Parathyroid adenoma (tissue), 2 donors: Measurements from ENCODE around the gene SGCA.

Experiments used
- H2AFZ ChIP-seq: fragments of 300-600 bp; sonication (generic); one replicate; pipeline ENCODE4 v1.7.0; 2017; ENCODE audit warnings: antibody characterized with exemption, mild to moderate bottlenecking
- H3K27ac ChIP-seq: fragments of 300-600 bp; sonication (generic); one replicate; pipeline ENCODE4 v1.7.0; 2017
- H3K27me3 ChIP-seq: fragments of 300-600 bp; sonication (generic); one replicate; pipeline ENCODE4 v1.7.0; 2017; ENCODE audit warnings: low read length; ENCODE audit not compliant: control insufficient read depth, insufficient read depth
- H3K36me3 ChIP-seq: fragments of 300-600 bp; sonication (generic); one replicate; pipeline ENCODE4 v1.7.0; 2017; ENCODE audit warnings: low read length; ENCODE audit not compliant: control insufficient read depth, insufficient read depth
- H3K4me1 ChIP-seq: fragments of 300-600 bp; sonication (generic); one replicate; pipeline ENCODE4 v1.7.0; 2017; ENCODE audit warnings: control low read depth
- H3K4me2 ChIP-seq: fragments of 300-600 bp; sonication (generic); one replicate; pipeline ENCODE4 v1.7.0; 2017; ENCODE audit warnings: low read length
- H3K4me3 ChIP-seq: fragments of 300-600 bp; sonication (generic); one replicate; pipeline ENCODE4 v1.7.0; 2017; ENCODE audit warnings: low read depth, low read length
- H3K79me2 ChIP-seq: fragments of 300-600 bp; sonication (generic); one replicate; pipeline ENCODE4 v1.7.0; 2017; ENCODE audit warnings: control low read depth
- H3K9ac ChIP-seq: fragments of 300-600 bp; sonication (generic); one replicate; pipeline ENCODE4 v1.7.0; 2017; ENCODE audit warnings: mild to moderate bottlenecking
- H3K9me3 ChIP-seq: fragments of 300-600 bp; sonication (generic); one replicate; pipeline ENCODE4 v1.7.0; 2017; ENCODE audit warnings: low read length; ENCODE audit not compliant: control insufficient read depth
- CTCF ChIP-seq: fragments of 300-600 bp; sonication (generic); IDR thresholded peaks from one replicate; pipeline ENCODE4 v1.7.0; 2017; ENCODE audit warnings: antibody characterized with exemption, mild to moderate bottlenecking
- donor health status: primary hyperparathyroidism.

SGCA gene

GRCh38 chr17:50217591-50217990, 51.8 kb downstream of the SGCA start:
- Histone ChIP-seq H3K4me2 (no peak overlapping the region), H3K27me3 (no peaks in the 10 kb centered on the region), H3K79me2 (no peaks in the 10 kb centered on the region), H2AFZ (no peak overlapping the region), H3K9me3 (no peaks in the 10 kb centered on the region), H3K27ac (no peak overlapping the region), H3K4me3 (no peak overlapping the region), H3K9ac (no peak overlapping the region), H3K36me3 (no peaks in the 10 kb centered on the region), H3K4me1 (no peaks in the 10 kb centered on the region)
- TF ChIP-seq CTCF: no peak

- Histone ChIP-seq H3K4me2 (no peak overlapping the region), H2AFZ (no peak overlapping the region), H3K4me3 (no peak overlapping the region), H3K36me3 (no peaks in the 10 kb centered on the region), H3K9ac (no peak overlapping the region), H3K9me3 (no peaks in the 10 kb centered on the region), H3K79me2 (no peaks in the 10 kb centered on the region), H3K27ac (peak overlapping the region; percentile 5), H3K4me1 (no peaks in the 10 kb centered on the region), H3K27me3 (no peaks in the 10 kb centered on the region)
- TF ChIP-seq CTCF: no peak
Measured at GRCh38 chr17:50218071-50218759, 52.4 kb downstream of the SGCA start.

DNA sequence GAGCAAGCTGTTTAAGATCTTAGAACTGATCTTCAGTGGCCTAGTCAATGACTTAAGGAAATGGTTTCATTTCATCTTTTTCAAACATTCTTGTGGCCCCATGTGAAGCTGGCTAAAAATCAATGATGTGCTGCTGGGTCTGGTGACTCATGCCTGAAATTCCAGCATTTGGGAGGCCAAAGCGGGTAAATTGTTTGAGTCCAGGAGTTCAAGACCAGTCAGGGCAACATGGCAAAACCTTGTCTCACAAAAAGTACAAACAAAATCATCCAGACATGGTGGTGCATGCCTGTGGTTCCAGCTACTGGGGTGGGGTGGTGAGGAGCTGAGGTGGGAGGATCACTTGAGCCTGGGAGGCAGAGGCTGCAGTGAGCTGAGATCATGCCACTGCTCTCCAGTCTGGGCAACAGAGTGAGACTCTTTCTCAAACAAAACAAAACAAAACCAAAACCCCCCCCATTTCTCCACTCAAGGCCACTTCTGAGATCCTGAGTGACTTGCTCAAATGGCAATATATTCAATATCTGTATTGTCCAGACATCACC, 53.0 kb downstream of the SGCA start:
- TF ChIP-seq CTCF: no peak
- Histone ChIP-seq H3K4me2 (no peak overlapping the region), H3K27ac (peak overlapping the region; percentile 5), H3K4me3 (no peak overlapping the region), H3K27me3 (no peaks in the 10 kb centered on the region), H3K4me1 (no peaks in the 10 kb centered on the region), H3K79me2 (no peaks in the 10 kb centered on the region), H3K36me3 (no peaks in the 10 kb centered on the region), H3K9me3 (no peaks in the 10 kb centered on the region), H2AFZ (no peak overlapping the region), H3K9ac (no peak overlapping the region)

GRCh38 chr17:50219342-50219741, 53.5 kb downstream of the SGCA start:
- Histone ChIP-seq H2AFZ (no peak overlapping the region), H3K4me1 (no peaks in the 10 kb centered on the region), H3K9ac (no peak overlapping the region), H3K36me3 (no peaks in the 10 kb centered on the region), H3K27me3 (no peaks in the 10 kb centered on the region), H3K27ac (no peak overlapping the region), H3K79me2 (no peaks in the 10 kb centered on the region), H3K9me3 (no peaks in the 10 kb centered on the region), H3K4me2 (no peak overlapping the region), H3K4me3 (no peak overlapping the region)
- TF ChIP-seq CTCF: no peak

- H3K4me2 ChIP-seq: no peak overlapping the region
- no peak overlapping the region for H3K4me3 ChIP-seq
- H3K79me2 ChIP-seq: no peaks in the 10 kb centered on the region
- no peaks in the 10 kb centered on the region for H3K9me3 ChIP-seq
- no peaks in the 10 kb centered on the region for H3K36me3 ChIP-seq
- TF ChIP-seq CTCF: no peak
- H3K4me1 ChIP-seq: no peaks in the 10 kb centered on the region
- no peak overlapping the region for H2AFZ ChIP-seq
- H3K27ac ChIP-seq: no peak overlapping the region
- H3K27me3 ChIP-seq: no peaks in the 10 kb centered on the region
- H3K9ac ChIP-seq: no peak overlapping the region
Measured at GRCh38 chr17:50219939-50220465, 54.2 kb downstream of the SGCA start.
